ENCODE data around the gene MAPK4.

Gene MAPK4

DNA sequence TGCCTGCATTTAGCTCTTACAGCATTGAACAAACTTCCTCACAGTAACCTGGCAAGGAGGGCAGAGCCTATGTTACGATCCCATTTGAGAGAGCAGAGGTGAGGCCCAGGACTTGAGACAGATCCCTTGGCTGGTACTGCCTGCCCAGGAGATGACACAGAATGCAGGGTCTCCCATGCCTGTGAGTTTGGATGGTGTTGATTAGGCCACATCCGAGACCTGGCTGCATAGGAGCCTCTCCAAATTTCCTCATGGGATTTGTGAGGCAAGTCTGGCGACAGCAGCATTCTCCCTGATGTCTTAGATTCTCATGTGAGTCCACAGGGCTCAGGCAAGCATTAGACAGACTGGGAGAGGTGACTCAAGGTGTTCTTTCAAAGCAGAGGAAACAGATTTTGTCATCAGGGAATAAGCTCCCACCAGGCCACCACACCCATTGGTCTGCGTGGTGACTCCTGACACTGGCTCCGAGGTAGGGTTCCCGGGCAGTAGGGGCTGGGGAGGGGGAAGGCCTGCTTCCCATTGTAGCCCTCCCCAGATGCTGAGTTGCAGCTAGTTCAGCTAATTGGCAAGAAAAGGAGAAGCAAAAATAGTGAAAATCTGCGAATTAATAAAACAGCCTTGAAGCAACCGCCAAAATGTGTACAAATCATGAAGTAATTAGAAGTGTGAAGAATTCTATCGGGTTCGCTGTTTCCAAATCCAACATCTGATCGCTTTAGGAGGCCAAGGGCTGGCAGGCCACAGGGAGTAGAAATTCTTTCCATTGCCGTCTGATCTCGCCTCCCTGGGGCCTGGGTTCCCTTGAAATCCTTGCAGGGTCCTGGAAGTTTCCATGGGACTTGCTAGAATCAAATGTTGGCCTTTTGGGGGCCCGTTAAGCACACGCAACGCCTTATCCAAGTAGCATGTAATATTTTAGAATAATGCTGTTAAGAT is 68.0 kb downstream of the MAPK4 start:
- no peak for DNase-seq

DNA sequence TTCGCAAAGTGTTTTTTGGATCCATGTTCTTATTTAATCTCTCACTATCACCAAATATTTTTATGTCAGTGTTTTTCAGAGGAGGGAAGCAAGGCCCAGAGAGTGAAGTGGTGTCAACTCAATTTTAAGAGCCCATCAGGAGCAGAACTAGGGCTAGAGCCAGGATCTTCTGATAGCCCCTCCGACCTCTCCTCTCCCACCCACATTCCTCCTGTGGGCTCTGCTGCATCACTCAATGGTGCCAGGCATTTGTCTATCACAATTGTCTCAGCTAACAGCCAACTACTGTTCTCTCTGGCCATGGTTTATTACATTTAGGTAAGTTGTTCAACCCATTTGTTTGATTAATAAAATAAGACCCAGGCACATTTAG is 68.6 kb downstream of the MAPK4 start:
- no peak for DNase-seq

DNA sequence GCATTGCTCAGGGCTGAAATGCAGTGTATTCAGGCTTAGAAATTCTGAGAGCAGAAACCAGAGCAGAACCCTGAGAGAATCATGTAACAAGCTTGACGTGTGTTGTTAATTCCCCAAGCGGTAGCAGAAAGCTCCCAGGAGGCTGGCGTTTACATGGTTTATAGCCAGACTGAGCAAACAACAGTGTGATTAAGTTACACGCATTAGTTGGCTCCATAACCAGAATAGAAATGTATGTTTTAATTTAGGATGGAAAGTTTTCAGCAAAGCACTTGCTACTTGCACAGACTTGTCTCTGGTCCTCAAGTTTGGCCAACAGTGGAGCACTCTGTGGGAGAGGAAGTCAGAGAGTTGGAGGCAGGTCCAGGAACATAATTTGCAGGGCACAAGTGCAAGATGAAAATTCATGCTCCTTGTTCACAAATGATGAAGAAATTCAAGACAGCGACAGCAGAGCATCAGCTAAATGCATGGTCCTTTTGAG is 69.3 kb downstream of the MAPK4 start:
- no peak for DNase-seq

DNA sequence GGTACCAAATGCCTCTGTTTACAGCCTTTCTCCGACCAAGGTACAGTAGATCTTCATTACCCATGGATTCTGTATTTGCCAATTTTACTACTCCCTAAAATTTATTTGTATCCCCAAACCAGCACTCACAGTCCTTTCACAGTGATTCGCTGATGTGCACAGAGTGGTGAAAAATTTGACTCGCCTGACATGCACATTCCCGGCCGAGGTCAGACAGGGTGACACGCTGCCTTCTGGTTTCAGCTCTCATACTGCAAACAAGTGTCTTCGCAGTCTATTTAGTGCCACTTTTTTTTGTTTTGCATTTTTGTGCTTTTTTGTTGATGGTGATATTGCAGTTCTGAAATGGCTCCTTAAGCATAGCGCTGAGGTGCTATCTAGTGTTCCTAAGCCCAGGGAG is 71.0 kb downstream of the MAPK4 start:
- DNase-seq: no peak

DNA sequence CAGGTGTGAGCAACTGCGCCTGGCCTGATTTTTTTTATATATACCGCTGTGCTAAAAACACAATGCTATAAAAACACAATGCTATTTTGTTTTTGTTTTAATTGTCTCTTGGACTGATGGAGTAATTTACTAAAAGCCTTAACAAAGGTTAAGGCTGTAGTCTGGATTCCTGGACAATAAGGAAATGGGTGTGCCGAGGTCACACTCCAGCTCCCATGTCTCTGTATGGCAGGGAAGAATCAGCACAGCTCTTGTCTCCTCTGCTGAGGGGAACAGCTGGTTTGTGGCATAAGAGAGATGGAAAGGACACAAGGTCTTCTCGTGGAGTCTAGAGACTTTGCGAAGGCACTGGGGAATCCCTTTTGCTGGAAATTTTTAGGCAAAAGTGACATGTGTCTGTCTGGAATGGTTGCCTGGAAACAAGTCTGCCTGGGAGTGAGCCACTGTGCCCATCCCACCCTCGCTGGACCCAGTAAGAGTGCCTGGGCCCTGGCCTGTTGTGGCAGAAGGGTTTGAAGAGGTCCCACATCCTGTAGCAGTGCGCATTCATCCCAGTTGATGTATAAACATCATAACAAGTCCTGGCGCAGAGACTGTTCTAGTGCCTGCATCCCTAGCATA is 73.1 kb downstream of the MAPK4 start:
- DNase-seq: no peak

DNA sequence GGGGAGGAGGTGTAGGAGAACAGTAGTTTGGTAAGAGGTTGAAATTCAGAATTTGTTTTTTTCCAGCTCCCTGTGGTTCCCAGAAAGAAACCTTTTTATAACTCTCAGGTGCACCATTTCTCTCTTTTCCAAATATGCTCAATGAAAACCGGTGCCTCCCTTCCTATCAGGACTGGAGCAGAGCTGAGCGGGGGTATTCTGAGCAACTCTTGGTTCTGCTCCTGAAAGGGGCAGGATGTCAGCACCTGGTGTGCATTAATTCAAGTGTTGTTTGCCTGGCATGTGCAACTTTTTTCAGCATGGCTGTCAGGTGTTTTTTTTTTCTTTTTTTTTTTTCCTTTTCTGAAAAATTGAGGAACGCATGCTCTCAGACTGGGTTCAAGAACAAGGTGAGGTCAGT is 74.1 kb downstream of the MAPK4 start:
- no peak for DNase-seq

DNA sequence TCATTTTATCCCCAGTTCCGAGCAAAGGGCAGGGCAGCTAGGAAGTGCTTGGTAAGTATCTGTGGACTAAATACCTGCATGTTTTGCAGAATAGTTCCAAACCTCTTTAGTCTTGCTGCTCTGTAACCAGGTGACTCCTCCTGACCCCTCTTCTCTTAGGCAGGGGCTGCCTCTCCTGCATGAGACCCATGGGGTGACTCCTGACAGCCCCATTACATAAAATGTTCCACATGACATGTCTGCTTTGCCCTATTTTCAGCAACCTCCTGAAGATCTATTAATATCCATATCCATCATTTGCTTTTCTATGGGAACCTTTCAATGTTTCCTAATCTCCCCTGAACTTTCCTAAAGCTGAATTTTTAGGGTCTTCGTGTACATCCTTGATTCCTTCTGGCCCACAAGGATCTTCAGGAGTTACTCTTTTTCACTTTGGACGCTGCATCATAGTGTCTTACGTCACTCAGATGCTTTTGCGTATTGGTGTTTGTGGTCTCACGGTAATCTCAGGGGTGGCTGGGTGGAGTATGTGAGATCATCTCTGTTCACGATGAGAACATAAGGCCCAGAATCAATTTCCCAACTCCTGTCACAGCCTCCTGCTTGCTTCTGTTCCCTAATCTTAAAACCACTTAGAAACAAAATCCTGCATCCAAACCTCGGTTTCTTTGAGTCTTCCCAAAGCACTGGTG is 76.6 kb downstream of the MAPK4 start:
- DNase-seq: no peak

DNA sequence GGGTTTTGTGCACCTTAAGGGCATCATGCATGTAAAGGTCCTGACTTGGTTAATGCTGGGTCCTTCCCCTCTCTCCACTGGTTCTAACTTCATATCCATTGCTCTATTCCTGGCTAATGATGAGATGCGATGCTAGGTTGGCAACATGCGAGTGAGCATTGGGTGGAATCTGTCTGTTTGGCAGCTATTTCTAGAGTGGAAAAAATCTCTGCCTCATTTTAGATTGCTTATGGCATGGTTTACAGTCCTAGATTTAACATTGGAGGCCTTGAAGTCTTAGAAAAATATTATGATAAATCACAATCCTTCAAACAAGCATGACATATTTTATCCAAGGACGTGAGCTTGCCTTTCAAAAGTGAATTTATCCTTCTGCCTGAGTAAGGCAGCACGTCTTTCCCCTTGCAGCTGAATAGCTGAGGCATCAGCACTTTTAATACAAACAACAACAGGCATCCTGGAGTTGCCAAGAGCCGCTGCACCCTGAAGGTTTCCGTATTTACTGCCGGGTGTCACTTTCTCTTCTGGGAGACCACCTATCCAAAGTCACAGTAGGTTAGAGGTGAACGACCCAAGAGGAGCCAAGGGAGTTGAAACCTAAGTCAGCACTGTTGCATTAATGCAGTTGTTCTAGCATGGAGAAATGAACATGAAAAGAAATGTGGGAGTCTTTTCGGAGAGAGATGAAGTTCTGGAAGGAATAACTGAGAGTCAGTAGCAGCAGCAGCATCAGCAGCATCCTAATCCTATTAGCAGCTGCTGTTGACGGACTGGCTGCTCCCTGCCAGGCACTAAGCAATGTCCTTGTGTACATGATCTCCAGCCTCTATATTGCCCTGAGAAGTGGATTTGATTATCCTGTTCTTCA is 78.4 kb downstream of the MAPK4 start:
- DNase-seq: no peak

DNA sequence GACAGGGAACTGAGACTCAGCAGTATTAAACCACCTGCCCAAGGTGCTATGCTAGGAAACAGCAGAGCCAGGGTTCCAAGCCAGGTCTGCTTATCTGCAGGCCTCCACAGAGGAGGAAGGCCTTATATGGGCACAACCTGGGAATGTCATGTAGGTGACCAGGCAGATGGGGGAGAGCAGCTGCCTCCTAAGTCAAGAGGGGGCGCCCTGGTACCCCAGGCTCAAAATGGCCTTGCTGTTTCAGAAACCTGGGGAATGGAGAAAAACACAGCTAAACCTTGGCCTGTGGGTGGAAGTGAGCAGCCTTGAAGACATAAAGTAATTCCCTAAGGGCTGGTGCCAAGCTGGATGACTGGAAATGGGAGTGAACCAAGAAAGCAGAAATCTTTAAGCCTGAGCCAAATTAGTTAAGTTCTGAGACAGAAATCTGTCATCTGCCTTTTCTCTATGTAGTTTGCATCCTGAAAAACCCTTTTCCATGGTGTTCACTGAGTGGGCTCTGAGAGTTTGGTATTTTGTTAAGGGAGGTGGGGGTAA is 79.1 kb downstream of the MAPK4 start:
- no peak for DNase-seq

DNA sequence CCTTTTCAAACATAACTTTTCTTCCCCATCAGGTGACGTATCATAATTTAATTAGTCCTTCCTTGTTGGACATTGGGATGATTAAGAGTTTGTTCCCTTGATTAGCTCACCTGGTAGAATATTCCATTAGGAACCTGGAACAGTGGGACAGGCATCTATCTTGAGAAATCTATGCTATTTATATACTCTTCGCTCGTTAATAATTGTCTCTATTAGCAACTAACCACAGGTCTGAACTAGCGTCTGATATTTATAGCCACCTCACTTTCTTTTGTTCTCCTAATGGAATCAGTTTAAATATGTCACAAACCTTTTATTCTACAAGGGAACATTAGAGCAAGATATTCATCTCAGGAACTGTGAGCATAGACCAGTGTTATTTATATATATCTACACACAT is 79.8 kb downstream of the MAPK4 start:
- no peak for DNase-seq

DNA sequence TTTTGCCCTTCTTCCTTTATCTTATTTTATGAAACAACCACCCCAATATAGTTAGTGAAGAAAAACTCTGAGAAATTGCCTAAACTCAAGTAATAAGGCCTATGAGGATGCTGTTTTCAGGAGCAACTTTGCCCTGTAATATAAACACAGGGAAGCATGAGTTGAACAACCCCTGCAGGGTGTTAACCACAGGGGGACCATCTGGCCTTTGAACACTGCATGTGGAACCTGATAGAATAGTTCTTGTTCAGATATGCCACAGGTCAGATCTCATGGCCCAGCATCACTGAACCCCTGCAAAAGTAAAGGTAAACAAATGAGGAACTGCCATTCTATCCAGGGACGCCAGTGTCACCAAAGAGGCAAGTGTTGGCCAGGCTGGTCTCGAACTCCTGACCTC is 82.6 kb downstream of the MAPK4 start:
- DNase-seq: no peak

DNA sequence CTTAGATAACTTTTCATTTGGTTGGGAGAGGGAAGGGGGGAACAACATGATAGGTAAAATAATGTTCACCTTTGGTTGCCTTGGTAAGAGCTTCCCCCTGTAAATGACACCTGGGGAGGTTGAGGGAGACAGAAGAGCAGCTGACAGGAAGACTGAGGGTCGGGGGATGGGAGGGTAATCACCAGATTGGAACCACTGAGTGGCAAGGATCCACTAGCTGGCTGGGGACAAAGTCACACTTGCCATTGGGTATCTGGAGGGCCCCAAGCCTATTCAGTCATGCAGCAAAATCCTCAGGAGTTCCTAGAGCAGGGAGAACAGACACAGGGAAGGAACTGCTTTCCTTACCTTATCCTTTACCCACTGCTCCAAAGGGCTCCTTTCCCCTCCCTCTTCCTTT is 84.3 kb downstream of the MAPK4 start:
- no peak for DNase-seq

DNA sequence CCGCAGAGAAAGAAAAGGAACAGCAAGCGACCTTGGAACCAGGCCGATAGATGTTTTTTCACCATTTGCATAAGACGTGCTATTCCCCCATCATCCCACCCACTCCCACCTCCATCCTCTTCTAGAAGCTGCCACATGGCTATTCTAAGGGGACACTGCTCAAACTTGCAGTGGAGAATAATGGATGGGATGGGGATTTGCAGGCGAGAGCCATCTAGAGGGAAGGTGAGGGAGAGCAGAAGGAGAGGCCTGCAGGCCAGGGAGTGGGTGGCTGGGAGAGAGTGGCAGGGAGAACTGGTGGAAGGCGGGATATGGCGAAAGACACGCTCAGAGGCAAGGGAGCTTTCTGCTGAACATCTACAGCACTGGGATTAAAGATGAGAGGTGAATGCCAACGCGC is 84.9 kb downstream of the MAPK4 start:
- no peak for DNase-seq

DNA sequence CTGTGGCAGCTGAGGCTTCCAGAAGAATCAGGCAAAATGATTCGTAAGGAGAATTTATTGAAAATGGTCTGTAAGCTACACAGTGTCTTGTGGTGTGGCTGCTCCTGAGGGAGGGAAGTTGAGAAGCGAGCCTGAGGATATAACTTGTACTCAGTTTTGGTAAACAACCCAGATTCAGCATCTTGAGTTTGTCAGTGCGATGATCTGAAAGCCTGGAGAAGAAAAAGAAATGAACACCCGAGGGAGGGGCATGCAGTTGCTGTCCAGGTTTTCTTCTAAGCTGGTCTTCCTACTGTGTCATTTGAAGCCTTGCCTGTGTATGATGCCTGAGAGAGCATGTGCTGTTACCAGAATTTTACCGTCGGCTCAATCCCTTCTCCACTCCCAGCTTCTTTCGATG is 87.3 kb downstream of the MAPK4 start:
- DNase-seq: no peak

DNA sequence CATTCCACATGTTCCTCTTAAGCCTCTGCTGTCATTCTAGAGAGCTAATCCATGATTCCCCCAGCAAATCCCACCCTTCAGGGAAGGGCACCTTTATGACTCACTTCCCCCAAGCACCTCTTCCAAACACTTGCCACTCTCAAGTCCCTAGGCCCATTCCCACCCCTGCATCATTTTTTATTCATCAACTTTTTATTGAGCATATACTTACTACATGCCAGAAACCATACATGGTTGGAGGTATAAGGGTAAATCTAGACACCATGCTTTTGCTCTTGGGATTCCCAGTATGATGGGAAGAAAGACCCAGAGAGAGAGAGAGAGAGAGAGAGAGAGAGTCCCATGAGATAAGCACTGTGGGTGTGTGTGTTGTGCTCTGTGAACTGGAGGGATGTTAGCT is 87.9 kb downstream of the MAPK4 start:
- DNase-seq: no peak

DNA sequence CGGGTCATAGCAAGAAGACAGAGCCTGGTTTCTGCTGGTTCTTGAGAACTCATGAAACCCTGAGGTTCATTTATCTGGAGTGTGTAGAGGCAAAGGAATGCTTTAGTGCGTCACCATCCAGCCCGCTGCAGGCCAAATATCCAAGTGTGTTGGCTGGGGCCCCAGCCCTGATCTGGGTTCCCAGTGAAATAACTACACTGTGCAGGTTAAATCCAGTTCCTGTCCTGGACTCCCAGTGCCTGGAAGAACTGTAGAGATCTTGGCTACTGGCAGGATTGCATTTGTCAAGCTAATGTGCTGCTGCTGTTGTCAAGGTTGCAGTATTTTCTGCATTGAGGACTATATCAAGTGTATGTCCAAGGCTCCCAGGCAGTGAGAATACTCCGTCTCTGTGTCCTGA is 89.9 kb downstream of the MAPK4 start:
- DNase-seq: no peak

DNA sequence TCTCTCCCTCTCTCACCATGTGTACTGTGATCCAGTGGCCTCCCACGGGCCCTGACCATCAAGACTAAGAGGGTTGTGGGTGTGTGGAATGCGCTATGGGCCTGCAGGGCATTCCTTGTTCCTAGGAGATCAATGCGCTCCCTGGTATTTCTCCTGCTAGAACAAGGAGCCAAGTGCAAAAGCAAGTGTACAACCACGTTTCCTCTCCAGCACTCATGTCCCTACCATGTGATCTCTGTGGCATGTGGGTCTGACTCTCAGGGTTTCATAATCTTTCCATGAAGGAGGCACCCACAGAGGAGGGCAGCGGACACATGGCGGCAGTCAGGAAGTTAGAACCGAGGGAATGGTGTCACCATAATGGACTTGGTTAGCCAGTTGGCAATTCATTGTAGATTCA is 91.4 kb downstream of the MAPK4 start:
- DNase-seq: no peak

DNA sequence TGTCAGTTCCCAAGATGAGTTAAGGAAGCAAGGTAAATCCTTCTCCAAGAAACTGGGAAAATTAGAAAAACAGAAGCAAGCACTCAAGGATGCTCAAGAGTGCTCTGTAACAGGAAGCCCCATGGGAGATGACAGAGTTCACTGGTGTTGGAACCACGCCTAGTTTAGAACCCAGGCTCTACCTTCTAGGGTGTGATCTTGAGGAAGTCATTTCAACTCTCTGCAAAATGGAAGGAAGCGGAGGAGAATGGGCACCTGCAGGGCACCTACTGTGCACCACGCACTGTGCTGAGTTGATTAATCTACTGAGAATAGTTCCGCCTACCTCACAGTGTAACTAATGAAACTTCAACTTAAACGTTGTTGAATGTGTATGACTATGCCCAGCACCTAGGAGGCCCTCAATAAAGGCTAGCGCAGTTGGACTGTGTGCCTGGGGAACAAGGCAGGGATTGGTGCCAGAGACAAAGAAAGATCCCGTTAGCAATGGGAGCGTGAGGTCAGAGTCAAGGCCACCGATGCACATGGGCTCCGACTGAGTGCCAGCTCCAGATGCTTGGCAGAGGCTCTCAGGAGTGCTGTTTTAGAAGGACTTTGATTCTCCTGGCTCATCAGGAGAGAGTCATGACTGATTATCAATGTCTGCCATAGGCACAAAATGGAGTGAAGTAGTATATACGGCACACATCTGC is 93.7 kb downstream of the MAPK4 start:
- no peak for DNase-seq

DNA sequence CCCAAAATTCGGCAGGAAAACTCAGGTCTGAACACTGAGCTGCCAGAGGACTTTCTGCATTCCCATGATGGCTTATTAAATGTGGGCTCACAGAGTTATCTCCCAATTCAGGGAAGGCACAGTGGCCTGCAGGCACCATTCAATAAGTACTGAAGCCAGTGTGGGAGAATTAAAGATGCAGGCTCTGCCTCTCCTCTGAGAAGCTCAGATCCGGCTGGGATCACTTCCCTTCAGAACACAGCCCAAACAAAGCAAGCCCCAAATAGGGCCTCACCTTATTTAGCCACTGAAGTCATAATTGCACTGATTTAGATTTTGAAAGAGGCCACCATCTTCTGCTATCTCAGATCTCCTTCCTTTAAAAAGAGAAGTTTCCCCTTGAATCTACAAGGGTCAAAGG is 94.3 kb downstream of the MAPK4 start:
- DNase-seq: no peak

DNA sequence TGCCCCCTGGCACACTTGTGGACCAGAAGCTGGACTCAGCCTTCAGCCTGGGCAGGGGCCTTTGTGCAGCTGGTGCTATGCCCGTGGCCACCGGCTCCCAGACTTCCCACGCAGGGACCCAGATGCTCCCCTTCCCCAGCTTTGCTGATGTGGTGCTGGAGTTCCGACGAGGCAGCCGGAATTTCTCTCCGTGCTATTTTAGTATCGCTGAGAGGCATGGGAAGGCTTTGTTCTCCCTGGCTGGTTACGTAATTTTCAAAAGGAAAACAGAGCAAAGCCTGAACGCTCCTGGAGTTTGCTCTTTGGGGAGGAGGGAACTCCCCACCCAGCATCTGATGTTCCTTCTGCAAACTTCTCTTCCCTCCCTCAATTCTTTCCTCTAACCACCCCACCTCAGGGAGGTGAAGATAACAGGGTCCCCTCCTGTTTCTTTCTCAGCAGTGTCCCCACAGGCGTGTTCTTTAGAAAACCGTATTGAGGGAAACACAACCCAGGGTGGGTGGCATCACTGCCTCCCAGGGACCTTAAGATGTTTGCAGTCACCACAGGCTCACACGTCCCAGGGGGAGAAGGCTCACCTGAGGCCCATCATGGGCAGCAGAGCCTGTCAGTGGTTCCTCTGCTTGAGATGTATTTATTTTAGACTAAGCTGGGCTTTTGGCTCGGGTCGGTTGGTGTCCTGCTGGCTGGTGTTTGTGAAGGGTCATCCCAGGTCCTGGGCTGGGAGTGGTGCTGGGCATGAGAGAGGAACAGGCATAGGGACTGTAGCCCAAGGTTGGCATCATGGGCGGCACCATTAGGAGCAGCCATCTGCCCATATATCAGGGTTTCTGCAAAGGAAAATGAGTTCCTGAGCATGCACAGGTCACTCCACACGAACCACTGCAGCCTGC is 95.0 kb downstream of the MAPK4 start:
- no peak for DNase-seq

DNA sequence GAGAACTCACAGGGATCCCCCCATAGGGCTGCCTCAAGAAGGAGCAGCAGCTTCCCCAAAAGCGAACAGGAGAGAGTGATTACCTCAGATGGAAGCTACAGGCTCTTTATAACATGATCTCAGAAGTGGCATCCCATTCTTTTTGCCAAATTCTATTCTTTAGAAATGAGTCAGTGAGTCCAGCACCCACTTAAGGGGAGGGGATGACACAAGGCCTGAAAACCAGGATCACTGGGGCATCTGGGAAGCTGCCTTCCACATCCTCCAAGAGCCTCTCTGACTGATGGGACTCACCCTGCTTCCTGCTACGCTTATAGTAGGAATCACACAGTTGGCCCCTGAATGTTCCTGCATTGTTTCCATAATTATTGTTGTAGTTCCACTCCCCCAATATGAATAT is 96.5 kb downstream of the MAPK4 start:
- DNase-seq: no peak

Measured in bone marrow (tissue), 2 donors.